ENCODE data around the gene RAB22A.

The RAB22A gene

DNA sequence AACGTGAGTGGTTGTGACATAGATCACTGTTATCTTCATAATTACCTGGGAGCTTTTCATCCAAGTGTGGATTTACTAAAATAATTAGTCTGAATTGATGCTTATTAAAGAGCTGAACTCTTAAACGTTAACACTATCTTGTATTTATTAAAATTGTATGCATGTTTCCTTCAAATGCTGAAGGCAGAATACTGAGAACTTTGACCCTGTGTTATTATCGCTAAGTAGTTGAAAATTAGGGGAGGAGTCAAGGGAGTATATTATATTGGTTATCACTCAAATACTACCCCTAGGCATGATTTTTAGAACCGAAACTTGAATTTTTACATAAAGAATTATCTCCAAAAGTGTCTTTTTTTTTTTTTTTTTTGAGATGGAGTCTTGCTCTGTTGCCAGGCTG is 85.3 kb downstream of the RAB22A start:
- ATAC-seq = no peak
- TF ChIP-seq, protein P1, sequence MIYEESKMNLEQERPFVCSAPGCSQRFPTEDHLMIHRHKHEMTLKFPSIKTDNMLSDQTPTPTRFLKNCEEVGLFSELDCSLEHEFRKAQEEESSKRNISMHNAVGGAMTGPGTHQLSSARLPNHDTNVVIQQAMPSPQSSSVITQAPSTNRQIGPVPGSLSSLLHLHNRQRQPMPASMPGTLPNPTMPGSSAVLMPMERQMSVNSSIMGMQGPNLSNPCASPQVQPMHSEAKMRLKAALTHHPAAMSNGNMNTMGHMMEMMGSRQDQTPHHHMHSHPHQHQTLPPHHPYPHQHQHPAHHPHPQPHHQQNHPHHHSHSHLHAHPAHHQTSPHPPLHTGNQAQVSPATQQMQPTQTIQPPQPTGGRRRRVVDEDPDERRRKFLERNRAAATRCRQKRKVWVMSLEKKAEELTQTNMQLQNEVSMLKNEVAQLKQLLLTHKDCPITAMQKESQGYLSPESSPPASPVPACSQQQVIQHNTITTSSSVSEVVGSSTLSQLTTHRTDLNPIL (CRISPR knock-in tag; IDR thresholded peaks at IDR 0.05; ENCODE audit: low read depth) = no peak
- no peak for TF ChIP-seq SNAI2 (CRISPR knock-in tag; IDR thresholded peaks at IDR 0.05)
- TF ChIP-seq, protein P2, sequence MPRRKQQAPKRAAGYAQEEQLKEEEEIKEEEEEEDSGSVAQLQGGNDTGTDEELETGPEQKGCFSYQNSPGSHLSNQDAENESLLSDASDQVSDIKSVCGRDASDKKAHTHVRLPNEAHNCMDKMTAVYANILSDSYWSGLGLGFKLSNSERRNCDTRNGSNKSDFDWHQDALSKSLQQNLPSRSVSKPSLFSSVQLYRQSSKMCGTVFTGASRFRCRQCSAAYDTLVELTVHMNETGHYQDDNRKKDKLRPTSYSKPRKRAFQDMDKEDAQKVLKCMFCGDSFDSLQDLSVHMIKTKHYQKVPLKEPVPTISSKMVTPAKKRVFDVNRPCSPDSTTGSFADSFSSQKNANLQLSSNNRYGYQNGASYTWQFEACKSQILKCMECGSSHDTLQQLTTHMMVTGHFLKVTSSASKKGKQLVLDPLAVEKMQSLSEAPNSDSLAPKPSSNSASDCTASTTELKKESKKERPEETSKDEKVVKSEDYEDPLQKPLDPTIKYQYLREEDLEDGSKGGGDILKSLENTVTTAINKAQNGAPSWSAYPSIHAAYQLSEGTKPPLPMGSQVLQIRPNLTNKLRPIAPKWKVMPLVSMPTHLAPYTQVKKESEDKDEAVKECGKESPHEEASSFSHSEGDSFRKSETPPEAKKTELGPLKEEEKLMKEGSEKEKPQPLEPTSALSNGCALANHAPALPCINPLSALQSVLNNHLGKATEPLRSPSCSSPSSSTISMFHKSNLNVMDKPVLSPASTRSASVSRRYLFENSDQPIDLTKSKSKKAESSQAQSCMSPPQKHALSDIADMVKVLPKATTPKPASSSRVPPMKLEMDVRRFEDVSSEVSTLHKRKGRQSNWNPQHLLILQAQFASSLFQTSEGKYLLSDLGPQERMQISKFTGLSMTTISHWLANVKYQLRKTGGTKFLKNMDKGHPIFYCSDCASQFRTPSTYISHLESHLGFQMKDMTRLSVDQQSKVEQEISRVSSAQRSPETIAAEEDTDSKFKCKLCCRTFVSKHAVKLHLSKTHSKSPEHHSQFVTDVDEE (CRISPR knock-in tag; IDR thresholded peaks at IDR 0.05) = no peak
- TF ChIP-seq RARB (CRISPR knock-in tag; IDR thresholded peaks at IDR 0.05) = no peak
- TF ChIP-seq ZC3H10 (CRISPR knock-in tag; IDR thresholded peaks at IDR 0.05) = no peak
- no peak for TF ChIP-seq ZNF565 (CRISPR knock-in tag; conservative IDR thresholded peaks at IDR 0.05; ENCODE audit: low read depth)
- TF ChIP-seq BACH2 (CRISPR knock-in tag; IDR thresholded peaks at IDR 0.05; ENCODE audit: borderline replicate concordance) = no peak
- TF ChIP-seq TOX (CRISPR knock-in tag; IDR thresholded peaks at IDR 0.05; ENCODE audit: borderline replicate concordance) = no peak
- no peak for TF ChIP-seq ZNF8 (CRISPR knock-in tag; IDR thresholded peaks at IDR 0.05)
- no peak for TF ChIP-seq ESRRG (CRISPR knock-in tag; IDR thresholded peaks at IDR 0.05)

DNA sequence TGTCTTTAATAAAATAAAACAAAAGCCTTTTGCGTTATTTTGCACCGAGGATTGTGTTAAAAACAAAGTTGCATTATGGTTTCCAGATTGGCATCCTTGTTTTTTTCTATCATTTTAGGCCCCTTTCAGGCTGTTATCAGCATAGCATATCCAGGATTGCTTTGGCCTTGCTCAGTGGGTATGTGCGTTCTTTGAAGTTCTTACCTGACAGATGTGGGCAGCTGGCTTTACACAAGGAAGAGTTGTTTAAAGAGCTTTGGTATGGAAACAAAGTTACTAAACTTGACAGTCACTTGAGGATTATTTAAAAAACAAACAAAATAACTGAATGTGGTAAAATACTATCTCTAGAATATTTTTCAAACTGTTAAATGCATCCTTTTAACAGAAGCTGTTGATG is 86.1 kb downstream of the RAB22A start:
- ATAC-seq = no peak
- TF ChIP-seq TOX (CRISPR knock-in tag; IDR thresholded peaks at IDR 0.05; ENCODE audit: borderline replicate concordance) = no peak
- TF ChIP-seq TCF4 (CRISPR knock-in tag; IDR thresholded peaks at IDR 0.05; ENCODE audit: borderline replicate concordance) = no peak
- TF ChIP-seq CSDC2 (CRISPR knock-in tag; IDR thresholded peaks at IDR 0.05) = no peak

DNA sequence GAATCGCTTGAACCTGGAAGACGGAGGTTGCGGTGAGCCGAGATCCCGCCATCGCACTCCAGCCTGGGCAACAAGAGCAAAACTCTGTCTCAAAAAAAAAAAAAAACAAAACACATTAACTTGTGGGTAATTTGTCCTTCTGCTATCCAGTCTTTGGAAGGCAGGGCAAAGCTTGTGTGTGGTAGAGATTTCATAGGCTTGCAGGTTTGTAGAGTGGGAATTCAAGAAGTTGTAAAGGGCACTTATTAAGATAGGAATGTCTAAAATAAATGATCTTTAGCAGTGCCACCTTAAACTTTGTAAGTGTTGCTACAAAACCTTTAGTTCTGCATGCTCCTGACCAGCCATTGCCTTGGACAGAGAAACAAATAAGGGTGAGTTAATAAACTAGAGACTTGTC is 87.9 kb downstream of the RAB22A start:
- TF ChIP-seq ARNTL (CRISPR knock-in tag; IDR thresholded peaks at IDR 0.05; ENCODE audit: borderline replicate concordance, low read depth) (no peak), OSR1 (CRISPR knock-in tag; IDR thresholded peaks at IDR 0.05) (no peak), TOX (CRISPR knock-in tag; IDR thresholded peaks at IDR 0.05; ENCODE audit: borderline replicate concordance) (no peak), ZNF8 (CRISPR knock-in tag; IDR thresholded peaks at IDR 0.05) (no peak), RARB (CRISPR knock-in tag; IDR thresholded peaks at IDR 0.05) (no peak), BACH2 (CRISPR knock-in tag; IDR thresholded peaks at IDR 0.05; ENCODE audit: borderline replicate concordance) (no peak), GLIS3 (CRISPR knock-in tag; IDR thresholded peaks at IDR 0.05) (no peak), ISL1 (CRISPR knock-in tag; IDR thresholded peaks at IDR 0.05) (no peak), ZFP3 (CRISPR knock-in tag; IDR thresholded peaks at IDR 0.05) (no peak), TCF4 (CRISPR knock-in tag; IDR thresholded peaks at IDR 0.05; ENCODE audit: borderline replicate concordance) (no peak), ZNF565 (CRISPR knock-in tag; conservative IDR thresholded peaks at IDR 0.05; ENCODE audit: low read depth) (no peak), ZNF70 (CRISPR knock-in tag; IDR thresholded peaks at IDR 0.05) (no peak), PPARA (CRISPR knock-in tag; IDR thresholded peaks at IDR 0.05; ENCODE audit: borderline replicate concordance) (no peak)
- TF ChIP-seq, protein P3, sequence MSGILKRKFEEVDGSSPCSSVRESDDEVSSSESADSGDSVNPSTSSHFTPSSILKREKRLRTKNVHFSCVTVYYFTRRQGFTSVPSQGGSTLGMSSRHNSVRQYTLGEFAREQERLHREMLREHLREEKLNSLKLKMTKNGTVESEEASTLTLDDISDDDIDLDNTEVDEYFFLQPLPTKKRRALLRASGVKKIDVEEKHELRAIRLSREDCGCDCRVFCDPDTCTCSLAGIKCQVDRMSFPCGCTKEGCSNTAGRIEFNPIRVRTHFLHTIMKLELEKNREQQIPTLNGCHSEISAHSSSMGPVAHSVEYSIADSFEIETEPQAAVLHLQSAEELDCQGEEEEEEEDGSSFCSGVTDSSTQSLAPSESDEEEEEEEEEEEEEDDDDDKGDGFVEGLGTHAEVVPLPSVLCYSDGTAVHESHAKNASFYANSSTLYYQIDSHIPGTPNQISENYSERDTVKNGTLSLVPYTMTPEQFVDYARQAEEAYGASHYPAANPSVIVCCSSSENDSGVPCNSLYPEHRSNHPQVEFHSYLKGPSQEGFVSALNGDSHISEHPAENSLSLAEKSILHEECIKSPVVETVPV (CRISPR knock-in tag; IDR thresholded peaks at IDR 0.05) = no peak
- TF ChIP-seq, protein P2 (CRISPR knock-in tag; IDR thresholded peaks at IDR 0.05) = no peak
- TF ChIP-seq, protein P1 (CRISPR knock-in tag; IDR thresholded peaks at IDR 0.05; ENCODE audit: low read depth) = no peak

More for the DNA sequence above, 87.9 kb downstream of the RAB22A start:
- ATAC-seq = no peak

Data from SK-N-SH treated with all-trans-retinoic acid at 6 μM for 48 hours (cell line).